ENCODE measurements around the gene FMN2.

DNA sequence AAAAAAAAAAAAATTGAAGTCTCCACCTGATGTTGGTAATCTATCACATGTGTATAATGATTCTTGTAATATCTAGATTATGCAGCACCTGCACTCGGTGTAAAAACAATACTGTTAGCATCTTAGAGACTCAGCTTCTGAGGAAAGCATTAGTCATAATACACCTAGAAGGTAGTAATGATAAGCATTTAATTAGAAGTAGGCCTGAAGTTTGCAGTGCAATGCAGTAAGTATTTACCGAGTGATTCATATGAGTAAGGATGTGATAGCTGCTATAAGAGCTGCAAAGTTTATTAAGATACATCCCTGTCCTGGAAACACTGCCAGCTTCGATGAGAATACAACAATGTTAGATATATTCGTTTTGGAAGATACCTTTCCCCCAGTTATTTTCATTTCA is 323.8 kb downstream of the FMN2 start:
- TF ChIP-seq, protein P1, sequence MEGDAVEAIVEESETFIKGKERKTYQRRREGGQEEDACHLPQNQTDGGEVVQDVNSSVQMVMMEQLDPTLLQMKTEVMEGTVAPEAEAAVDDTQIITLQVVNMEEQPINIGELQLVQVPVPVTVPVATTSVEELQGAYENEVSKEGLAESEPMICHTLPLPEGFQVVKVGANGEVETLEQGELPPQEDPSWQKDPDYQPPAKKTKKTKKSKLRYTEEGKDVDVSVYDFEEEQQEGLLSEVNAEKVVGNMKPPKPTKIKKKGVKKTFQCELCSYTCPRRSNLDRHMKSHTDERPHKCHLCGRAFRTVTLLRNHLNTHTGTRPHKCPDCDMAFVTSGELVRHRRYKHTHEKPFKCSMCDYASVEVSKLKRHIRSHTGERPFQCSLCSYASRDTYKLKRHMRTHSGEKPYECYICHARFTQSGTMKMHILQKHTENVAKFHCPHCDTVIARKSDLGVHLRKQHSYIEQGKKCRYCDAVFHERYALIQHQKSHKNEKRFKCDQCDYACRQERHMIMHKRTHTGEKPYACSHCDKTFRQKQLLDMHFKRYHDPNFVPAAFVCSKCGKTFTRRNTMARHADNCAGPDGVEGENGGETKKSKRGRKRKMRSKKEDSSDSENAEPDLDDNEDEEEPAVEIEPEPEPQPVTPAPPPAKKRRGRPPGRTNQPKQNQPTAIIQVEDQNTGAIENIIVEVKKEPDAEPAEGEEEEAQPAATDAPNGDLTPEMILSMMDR (IDR thresholded peaks at IDR 0.05), result no peak
- no peak for TF ChIP-seq EP300 (IDR thresholded peaks at IDR 0.05)
